HG03457 (cell line): ENCODE data around the gene FLVCR1.
"Not testable (repeated sequence)": the region's sequence is repeated elsewhere in the genome, so short reads cannot be mapped to it uniquely, and the experiment has no call there.

Source experiments
- ATAC-seq: cut with Tn5 transposase; IDR thresholded peaks from one replicate; pipeline ENCODE4 v1.9.1; 2021; ENCODE audit warnings: moderate number of reproducible peaks; ENCODE audit not compliant: unreplicated experiment

FLVCR1 gene

DNA sequence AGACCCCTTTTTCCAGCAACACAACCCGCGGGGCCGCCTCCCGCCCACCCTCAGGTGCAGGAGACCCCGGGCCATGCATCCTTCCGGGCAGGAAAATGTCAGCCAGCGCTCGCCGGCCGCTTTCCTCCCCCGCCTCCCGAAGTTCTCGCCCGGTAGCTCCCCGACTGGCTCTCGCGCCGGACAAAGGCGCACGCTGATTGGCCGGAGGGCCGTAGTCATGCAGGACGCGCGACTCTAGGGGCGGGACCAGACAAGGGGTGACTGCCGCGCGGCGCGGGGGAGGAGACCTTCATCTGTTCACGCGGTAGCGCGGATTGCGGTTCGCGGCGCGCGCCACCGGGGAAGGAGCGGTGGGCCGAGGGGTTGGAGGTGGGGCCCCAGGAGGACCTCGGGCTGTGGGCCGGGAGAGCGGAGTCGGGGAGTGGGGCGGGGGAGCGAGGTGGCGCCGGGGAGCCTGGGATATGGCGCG is at the start of gene FLVCR1:
TSS of gene FLVCR1 (plus strand) at position 284 of the 469 bp plus-strand sequence. CDS start at position 462, 178 bp downstream.
- ATAC-seq = peak; percentile 96

DNA sequence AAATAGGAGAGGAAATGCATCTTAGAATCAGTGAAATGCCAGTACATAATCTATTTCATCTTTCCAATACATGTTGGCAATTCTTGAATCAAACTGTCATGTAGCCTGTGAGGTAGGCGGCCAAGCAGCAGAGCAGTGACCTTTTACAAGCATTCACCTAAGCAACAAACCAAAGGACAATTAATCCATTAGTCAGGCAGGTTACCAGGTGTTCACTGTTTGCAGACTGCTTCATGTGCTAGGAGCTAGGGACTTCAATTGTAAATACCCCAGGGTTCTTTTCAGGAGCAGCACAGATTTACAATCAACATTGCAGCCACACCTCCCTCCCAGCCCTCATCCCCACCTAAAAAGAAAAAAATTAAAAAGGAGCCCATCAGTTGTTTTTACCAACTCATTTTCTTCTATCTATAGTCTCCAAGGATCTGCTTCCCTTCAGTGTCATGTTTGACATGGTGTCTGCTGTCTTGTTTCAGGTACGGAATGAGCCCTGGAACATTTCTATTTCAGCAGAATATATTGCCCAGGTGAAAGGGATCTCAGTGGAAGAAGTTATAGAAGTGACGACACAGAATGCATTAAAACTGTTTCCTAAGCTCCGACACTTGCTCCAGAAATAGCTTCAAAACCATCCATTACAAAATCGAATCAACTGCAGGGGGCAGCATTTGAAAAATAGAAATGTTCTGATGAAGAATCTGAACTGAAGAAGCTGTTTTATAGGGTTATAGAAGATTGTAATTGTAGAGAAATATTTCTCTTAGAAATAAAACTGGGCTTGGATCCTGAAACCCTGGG is 43.3 kb upstream of the FLVCR1 start:
- no peak for ATAC-seq

DNA sequence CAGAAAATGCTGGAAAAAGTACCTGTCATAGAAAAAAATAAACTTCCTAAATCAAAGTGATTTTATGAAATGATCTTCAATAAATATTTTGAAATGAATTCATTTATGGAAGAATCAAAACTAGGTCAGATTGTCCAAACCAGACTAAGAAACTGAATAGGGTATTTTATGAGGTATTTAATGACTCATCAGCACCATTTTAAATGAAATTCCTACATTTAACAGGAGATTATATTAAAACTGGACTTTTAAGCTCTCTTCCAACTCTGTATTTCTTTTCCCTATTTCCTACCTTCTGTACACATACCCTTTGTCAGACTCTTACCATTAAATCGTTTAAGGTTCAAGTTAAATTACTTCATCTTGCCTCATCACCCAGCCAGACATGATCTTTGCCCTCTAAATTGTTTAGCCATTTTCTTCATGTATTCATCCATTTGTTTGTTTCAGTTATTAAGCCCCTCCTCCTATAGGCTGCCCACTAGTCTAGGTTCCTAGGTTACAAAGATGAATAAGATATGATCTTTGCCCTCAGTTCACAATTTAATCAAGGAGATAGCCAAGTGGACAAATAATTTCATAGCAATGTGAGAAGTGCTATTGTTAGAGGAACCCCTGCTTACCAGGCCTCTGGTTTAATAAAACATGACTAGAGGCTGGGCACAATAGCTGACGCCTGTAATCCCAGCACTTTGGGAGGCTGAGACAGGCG is 41.4 kb upstream of the FLVCR1 start:
- ATAC-seq = no peak

DNA sequence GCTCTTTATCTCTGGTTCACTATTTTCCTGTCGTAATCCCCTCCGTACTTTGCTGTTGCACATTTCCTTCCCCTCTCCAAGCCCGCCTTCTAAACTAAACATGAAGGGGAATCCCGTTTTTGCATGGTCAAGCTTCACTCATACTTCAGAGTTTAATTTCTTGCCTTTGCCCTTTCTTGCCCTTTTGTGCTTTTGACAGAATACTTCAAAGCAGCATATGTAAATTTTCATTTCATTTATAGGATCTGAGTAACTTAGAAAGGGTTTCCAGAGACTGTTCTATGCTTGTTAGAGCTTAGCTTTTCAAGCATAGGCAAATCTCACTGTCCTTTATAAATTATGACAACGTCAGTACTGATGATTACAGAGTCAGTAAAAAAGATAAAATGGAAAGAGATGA is 38.3 kb upstream of the FLVCR1 start:
- peak; percentile 51 for ATAC-seq

DNA sequence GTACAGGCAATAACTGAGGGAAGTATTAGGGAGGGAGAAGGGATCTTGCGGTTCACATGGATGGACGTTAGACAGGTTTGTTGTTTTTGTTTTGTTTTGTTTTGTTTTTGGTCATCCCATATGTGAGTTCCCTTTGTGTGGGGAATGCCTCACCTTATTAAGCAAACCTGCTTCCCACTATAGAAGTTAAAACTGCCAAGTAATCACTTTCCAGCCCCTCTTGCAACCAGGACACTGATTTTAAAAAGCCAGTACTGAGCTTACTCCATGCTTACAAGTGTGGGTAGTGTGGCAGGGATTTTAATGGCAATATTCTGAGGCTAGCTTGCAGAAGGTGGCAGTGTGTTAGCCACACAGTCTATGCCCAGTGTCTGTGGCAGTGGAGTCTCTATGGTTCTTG is 37.1 kb upstream of the FLVCR1 start:
- no peak for ATAC-seq

DNA sequence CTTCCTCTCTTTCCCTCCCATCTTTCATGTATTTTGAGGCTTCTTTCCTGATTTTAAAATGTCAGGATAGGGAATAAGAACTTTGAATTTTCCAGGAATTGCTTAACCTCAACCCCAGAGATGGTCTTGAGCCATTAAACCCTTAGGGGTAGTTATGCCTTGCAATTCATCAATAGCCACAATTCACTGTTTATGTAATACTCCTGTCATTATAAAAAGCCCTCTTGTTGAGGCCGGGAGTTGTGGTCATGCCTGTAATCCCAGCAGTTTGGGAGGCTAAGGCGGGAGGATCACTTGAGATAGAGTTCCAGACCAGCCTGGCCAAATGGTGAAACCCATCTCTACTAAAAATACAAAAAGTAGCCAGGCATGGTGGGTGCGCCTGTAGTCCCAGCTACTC is 35.1 kb upstream of the FLVCR1 start:
- ATAC-seq = no peak

DNA sequence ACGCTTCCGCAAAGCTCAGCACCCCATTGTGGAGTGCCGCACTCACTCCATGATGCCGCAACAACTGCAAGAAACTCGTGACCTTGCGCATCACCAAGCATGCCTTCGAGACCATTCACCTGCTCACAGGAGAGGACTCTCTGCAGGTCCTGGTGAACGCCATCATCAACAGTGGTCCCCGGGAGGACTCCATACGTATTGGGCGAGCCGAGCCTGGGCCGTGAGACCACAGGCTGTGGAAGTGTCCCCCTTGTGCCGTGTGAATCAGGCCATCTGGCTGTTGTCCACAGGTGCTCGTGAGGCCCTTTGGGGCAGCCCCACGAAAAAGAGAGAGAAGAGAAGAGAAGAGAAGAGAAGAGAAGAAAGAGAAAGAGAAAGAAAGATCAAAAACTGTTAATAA is 33.9 kb upstream of the FLVCR1 start:
- no peak for ATAC-seq

DNA sequence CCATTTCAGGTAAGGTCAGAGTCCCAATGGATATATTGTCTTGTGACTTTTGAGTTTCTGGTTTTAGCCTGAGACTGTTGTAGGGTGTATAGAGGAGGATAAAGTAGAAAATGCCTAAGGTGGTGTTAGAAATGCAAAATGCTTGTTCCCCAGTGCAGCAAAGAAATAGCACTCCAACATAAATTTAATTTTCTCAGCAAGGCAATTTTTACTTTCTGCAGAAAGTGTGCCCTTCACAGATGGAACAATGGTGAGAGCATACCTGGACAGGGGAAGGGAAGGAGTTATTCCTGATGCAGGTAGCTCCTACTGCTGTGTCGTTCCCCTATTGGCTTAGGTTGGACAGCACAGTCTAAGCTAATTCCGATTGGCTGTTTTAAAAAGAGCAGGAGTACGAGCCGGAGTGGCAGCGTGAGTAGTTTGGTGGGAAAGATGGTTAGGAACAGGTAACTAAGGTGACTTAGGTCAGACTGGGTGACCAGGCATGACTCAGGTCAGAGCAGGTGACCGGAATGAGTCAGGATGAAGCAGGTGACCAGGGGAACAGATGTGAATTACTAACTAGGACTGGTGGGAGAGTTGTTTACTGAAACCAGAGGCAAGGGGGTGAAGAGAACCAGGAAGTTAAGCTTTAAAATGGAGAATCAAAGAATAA is 32.1 kb upstream of the FLVCR1 start:
- no peak for ATAC-seq

DNA sequence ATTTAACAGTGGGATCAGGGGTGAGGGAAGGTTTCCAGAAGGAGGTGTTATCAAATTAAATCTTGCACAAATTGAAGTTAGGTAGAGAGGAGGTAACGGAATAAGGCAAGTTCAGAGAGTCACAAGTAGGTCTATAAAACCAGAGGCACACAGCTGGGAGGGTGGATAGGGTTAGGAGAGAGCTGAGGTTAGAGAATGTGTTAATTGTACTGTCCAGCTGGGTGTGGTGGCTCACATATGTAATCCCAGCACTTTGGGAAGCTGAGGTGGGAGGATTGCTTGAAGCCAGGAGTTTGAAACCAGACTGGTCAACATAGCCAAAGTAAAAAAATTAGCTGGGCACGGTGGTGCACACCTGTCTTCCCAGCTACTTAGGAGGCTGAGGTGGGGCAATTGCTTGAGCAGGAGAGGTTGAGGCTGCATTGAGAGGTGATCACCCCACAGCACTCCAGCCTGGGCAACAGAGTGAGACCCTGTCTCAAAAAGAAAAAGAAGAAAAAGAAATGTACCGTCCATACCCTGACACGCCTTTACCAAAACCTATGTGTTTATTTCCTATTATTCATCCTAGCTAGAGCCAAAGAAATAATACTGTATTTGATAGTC is 30.8 kb upstream of the FLVCR1 start:
- ATAC-seq = no peak

DNA sequence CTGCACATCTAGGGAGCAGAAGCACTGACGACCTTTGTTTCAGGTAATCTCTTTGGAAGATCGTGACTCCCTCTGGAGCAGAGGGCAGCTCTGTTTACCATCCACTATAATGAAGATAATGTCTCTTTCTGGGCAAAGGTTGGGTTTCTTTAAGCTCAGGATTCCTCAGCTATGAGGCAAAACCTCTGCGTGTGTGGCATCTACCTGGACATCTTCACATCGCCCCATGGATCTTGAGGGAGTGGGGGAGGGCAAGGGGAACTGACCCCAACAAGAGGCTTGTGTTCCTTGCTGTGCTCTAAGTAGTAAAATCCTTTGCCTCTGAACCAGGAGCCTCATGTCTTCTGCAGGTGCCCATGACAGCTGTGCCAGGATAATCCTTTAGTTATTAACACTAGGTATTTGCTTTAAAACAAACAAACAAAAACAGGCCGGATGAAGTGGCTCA is 30.2 kb upstream of the FLVCR1 start:
- ATAC-seq = no peak

DNA sequence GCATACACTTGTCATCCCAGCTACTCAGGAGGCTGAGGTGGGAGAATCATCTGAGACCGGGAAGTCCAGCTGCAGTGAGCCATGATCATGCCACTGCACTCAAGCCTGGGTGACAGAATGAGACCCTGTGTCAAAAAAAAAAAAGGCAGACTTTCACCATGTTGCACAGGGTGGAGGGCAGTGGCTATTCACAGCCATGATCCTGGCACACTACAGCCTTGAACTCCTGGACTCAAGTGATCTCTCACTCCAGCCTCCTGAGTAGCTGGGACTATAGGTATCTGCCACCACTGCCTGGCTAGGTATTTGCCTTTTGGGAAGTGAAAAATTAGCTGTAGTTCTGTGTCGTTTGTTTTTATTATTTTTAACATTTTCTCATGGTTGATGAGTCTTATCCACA is 29.7 kb upstream of the FLVCR1 start:
- ATAC-seq = no peak

DNA sequence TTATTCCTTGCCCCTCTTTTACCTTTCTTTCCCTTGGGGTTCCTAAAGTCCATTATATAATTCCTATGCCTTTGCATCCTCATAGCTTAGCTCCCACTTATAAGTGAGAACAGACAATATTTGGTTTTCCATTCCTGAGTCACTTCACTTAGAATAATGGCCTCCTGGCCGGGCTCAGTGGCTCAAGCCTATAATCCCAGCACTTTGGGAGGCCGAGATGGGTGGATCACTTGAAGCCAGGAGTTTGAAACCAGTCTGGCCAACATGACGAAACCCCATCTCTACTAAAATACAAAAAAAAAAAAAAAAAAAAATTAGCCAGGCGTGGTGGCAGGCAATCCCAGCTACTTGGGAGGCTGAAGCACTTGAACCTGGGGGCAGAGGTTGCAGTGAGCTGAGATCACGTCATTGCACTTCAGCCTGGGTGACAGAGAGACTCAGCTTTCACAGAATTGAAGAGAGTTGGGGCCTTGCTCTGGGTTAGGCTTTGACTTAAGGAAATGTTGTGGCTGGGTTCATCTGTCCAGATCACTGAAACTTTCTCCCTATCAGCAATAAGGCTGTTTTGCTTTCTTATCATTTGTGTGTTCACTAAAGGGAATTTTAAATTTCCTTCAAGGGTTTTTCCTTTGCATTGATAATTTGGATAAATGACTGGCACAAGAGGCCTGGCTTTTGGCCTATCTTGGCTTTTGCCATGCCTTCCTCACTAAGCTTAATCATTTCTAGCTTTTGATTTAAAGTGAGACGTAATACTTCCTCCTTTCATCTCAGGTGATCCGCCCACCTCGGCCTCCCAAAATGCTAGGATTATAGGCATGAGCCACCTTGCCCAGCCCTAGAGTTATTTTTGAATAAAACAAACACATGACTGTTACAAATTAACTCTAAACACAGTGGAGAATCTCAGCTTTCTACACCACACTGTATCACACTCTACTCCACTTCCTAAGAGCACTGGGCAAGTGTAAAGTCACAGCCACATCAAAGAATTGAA is 24.6 kb upstream of the FLVCR1 start:
- peak; percentile 80 for ATAC-seq

DNA sequence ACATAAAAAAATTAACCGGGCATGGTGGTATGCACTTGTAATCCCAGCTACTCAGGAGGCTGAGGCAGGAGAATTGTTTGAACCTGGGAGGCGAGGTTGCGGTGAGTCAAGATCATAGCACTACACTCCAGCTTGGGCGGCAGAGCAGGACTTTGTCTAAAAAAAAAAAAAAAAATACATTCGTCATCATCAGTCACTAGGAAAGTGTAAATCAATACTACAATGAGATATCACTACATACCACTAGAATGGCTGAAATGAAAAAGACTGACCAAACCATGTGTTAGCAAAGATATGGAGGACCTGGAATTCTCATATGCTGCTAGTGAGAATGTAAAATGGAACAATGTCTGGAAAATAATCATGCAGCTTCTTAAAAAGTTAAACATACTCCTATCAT is 19.9 kb upstream of the FLVCR1 start:
- ATAC-seq = no peak

DNA sequence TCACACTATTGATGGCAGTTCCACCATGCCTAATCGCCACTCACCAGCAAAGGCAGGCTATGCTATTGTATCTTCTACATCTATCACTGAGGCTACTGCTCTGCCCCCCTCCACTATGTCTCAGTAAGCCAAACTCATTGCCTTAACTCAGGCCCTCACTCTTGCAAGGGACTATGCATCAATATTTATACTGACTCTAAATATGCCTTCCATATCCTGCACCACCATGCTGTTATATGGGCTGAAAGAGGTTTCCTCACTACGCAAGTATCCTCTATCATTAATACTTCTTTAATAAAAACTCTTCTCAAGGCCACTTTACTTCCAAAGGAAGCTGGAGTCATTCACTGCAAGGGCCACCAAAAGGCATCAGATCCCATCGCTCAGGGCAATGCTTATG is 13.6 kb upstream of the FLVCR1 start:
- not testable (repeated sequence) for ATAC-seq

DNA sequence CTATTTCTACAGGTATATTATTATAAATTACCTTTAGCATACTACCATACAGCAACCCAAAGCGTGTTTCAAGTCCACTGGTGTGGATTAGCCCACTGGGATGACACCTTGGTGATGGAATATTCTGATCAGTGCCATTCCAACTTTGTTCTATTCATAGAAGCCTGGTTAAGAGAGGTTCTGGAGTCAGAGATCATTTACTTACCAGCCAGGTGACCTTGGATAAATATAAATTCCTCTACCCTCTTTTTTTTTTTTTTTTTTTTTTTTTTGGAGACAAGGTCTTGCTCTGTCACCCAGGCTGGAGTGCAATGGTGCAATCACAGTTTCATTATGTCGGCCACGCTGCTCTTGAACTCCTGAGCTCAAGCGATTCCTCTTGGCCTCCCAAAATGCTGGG is 10.5 kb upstream of the FLVCR1 start, which contains the start of gene SPATA45:
TSS of gene SPATA45 (minus strand) at position 101 of the 400 bp plus-strand sequence. CDS start 11,500 bp downstream, outside the sequence.
- ATAC-seq = no peak

DNA sequence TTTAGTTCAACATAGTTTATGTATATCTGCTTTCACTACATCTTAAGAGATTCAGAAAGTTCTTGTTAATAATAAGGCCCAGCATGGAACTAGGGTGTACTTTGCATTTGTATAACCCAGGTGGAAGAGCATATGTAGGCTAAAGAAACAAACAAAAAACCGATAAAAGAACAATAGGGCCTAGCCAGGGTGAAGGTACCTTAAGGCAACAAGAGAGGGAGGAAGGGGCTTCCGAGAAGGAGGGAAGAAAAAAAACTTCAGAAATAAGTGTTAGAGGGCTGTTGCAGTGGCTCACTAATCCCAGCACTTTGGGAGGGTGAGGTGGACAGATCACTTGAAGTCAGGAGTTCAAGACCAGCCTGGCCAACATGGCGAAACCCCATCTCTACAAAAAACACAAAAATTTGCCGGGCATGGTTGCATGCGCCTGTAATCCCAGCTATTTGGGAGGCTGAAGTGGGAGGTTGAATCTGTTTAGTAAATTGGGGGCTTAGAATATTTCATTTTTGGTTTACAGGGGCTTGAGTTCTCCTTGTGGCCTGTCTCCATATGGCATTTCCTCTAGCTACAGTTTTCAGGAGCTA is 5.9 kb upstream of the FLVCR1 start:
- no peak for ATAC-seq

DNA sequence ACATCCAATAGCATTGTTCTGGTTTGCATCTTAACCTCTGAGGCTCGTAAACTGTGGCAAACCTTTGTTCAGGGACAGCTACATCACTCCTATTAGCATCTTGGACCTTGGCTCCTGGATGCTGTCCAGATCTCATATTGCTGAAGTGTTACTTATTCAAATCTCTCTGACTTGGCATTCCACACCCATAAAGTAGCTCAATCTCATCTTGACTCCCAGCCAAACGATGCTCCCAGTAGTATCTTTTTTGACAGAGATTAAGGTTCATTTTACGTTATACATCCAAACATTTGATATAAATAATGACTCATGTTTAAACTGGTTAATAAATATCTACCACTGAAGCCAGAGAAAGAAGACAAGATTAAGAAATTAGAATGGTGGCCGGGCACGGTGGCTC is 4.4 kb upstream of the FLVCR1 start:
- no peak for ATAC-seq

DNA sequence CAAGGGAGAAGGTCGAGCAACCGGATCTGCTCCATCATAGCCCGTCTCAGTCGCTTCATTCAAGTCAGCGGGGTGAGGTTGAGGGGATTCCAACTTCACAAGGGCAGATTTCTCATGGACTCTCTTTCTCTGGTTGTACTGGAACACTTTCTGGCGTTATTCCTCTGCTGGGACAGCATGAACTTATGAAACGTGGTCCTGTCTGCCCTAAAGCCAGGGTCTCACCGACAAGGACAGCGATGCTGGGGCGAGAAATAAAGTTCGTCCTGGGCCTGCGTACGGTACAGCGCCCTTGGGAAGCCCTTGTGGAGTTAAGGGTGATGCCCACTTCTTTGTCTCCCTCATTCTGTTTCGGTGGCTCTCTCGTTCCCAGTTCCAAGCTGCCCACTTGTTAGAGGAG is 1.3 kb upstream of the FLVCR1 start:
- no peak for ATAC-seq

DNA sequence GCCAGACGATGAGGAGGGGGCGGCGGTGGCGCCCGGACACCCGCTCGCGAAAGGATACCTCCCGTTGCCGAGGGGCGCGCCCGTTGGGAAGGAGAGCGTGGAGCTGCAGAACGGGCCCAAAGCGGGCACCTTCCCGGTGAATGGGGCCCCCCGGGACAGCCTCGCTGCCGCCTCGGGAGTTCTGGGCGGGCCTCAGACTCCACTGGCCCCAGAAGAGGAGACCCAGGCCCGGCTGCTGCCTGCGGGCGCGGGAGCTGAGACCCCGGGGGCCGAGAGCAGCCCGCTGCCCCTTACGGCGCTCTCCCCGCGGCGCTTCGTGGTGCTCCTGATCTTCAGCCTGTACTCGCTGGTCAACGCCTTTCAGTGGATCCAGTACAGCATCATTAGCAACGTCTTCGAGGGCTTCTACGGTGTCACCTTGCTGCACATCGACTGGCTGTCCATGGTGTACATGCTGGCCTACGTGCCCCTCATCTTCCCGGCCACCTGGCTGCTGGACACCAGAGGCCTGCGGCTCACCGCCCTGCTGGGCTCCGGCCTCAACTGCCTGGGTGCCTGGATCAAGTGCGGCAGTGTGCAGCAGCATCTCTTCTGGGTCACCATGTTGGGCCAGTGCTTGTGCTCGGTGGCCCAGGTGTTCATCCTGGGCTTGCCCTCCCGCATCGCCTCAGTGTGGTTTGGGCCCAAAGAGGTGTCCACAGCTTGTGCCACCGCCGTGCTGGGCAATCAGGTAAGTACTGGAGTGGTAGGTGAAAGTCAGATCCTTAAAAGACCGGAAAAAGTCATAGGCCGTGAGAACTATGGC is 588 bp downstream of the FLVCR1 start:
- ATAC-seq = peak; percentile 11
